HCT116 (cell line): ENCODE measurements around the gene NLGN2. TPM values are rescaled to one million over a fixed set of nuclear protein-coding genes. Genes with fewer than 3 reads are reported as not detected.

Experiments
- ATAC-seq: fragments of 200-7000 bp; cut with Tn5 transposase; 2 replicates; pipeline ENCODE4 v1.9.1; 2020; ENCODE audit warnings: mild to moderate bottlenecking, moderate library complexity
- BruUV-seq: library from RNA; stranded (reverse); fragments of 400-500 nt; replicated peaks from 2 replicates; lab custom pipeline; 2021; lab: Mats Ljungman, UMichigan
- CTCF ChIA-PET: fragments of 300-600 bp; sonication (Branson Sonifier 250); formaldehyde crosslinking; loops from one replicate; lab custom pipeline; 2021; ENCODE audit warnings: antibody characterized with exemption; lab: Charles Lee
- POLR2A ChIA-PET: fragments of 300-600, 350-600 bp; sonication (Branson Sonifier 250); formaldehyde crosslinking; loops from one replicate; lab custom pipeline; 2021; ENCODE audit warnings: antibody characterized with exemption; lab: Charles Lee
- RAD21 ChIA-PET, 2 experiments: fragments of 300-600 bp; sonication (Branson Sonifier 250); formaldehyde crosslinking; loops; one replicate each; lab custom pipeline; 2023; ENCODE audit warnings: low total read pairs in 2 of 2; ENCODE audit not compliant: uncharacterized antibody in 2 of 2, unreplicated experiment in 2 of 2, low non-redundant PET in 1 of 2; lab: Charles Lee
- DNase-seq: peaks from one replicate; pipeline ENCODE4 v3.0.0-alpha.2; 2010; ENCODE audit warnings: low read depth, low spot score
- H2AFZ ChIP-seq: fragments of 200-600 bp; shearing (Covaris generic), sonication (generic); 2 replicates; pipeline ENCODE4 v1.6.1; 2017; ENCODE audit warnings: low read depth, mixed run types, mixed read lengths, antibody characterized with exemption, low read length; ENCODE audit not compliant: poor library complexity, severe bottlenecking
- H3K27ac ChIP-seq: 2 replicates; pipeline ENCODE4 v1.5.1; 2012; ENCODE audit warnings: low read depth, low read length
- H3K27me3 ChIP-seq: fragments of 200-600 bp; sonication (generic); 2 replicates; pipeline ENCODE4 v1.6.1; 2016; ENCODE audit warnings: mixed run types, low read length, mixed read lengths; ENCODE audit not compliant: insufficient read depth
- H3K36me3 ChIP-seq, 2 experiments: fragments of 200-500 bp in 1 of 2; fragments of 200-600 bp in 1 of 2; sonication (Bioruptor generic) in 1 of 2; sonication (generic) in 1 of 2; 2 replicates each; pipeline versions ENCODE4 v1.5.1 to v1.6.1; 2014 to 2016; ENCODE audit warnings: low read length in 2 of 2, inconsistent platforms in 1 of 2, mixed read lengths in 1 of 2, mixed run types in 1 of 2; ENCODE audit not compliant: insufficient read depth in 2 of 2, control insufficient read depth in 1 of 2
- H3K4me1 ChIP-seq, 2 experiments: fragments of 200-600 bp in 1 of 2; sonication (generic) in 1 of 2; 2 replicates each; pipeline versions ENCODE4 v1.5.1 to v1.6.1; 2012 to 2017; ENCODE audit warnings: low read length in 2 of 2, inconsistent platforms in 1 of 2, mild to moderate bottlenecking in 1 of 2, mixed read lengths in 1 of 2, mixed run types in 1 of 2, moderate library complexity in 1 of 2; ENCODE audit not compliant: insufficient read depth in 2 of 2, control insufficient read depth in 1 of 2
- H3K4me2 ChIP-seq: fragments of 200-600 bp; sonication (generic); 2 replicates; pipeline ENCODE4 v1.6.1; 2017; ENCODE audit warnings: mixed run types, low read length, mixed read lengths
- H3K4me3 ChIP-seq, 2 experiments: fragments of 200-600 bp in 1 of 2; sonication (generic) in 1 of 2; replicated peaks in 1 of 2; 2 replicates each; pipeline ENCODE4 v1.5.1; 2011 to 2016; ENCODE audit warnings: low read length in 2 of 2, control low read depth in 1 of 2, low read depth in 1 of 2, mild to moderate bottlenecking in 1 of 2, mixed read lengths in 1 of 2, mixed run types in 1 of 2
- H3K79me2 ChIP-seq: fragments of 200-600 bp; sonication (generic); 2 replicates; pipeline ENCODE4 v1.6.1; 2017; ENCODE audit warnings: mild to moderate bottlenecking, mixed run types, low read length, moderate library complexity, mixed read lengths; ENCODE audit not compliant: insufficient read depth
- H3K9ac ChIP-seq: fragments of 200-600 bp; sonication (generic); 2 replicates; pipeline ENCODE4 v1.6.1; 2016; ENCODE audit warnings: low read length, mixed read lengths
- H3K9me2 ChIP-seq: fragments of 200-600 bp; sonication (generic), shearing (Covaris generic); 2 replicates; pipeline ENCODE4 v1.6.1; 2017; ENCODE audit warnings: mixed run types, mild to moderate bottlenecking, moderate library complexity; ENCODE audit not compliant: insufficient read depth
- H3K9me3 ChIP-seq, 2 experiments: fragments of 200-500 bp in 1 of 2; fragments of 200-600 bp in 1 of 2; sonication (Bioruptor generic) in 1 of 2; sonication (generic) in 1 of 2; 2 replicates each; pipeline ENCODE4 v1.6.1; 2014 to 2017; ENCODE audit warnings: low read length in 2 of 2, mixed read lengths in 2 of 2, inconsistent platforms in 1 of 2, low read depth in 1 of 2, mild to moderate bottlenecking in 1 of 2, mixed run types in 1 of 2, moderate library complexity in 1 of 2; ENCODE audit not compliant: control insufficient read depth in 1 of 2, insufficient read depth in 1 of 2
- H4K20me1 ChIP-seq: fragments of 200-600 bp; sonication (generic), shearing (Covaris generic); 2 replicates; pipeline ENCODE4 v1.6.1; 2017; ENCODE audit warnings: mixed run types, mild to moderate bottlenecking, moderate library complexity; ENCODE audit not compliant: insufficient read depth
- CBX3 ChIP-seq: IDR thresholded peaks from 2 replicates; pipeline ENCODE4 v1.6.1; 2012; ENCODE audit warnings: low read depth
- CEBPB ChIP-seq: IDR thresholded peaks from 2 replicates; pipeline ENCODE4 v1.6.1; 2012; ENCODE audit warnings: low read depth
- CTCF ChIP-seq, 3 experiments: fragments of 200-600 bp in 1 of 3; sonication (generic) in 1 of 3; IDR thresholded peaks in 2 of 3; conservative IDR thresholded peaks in 1 of 3; 2 replicates each; pipeline ENCODE4 v1.5.1; 2012 to 2017; ENCODE audit warnings: low read depth in 2 of 3, low read length in 2 of 3, antibody characterized with exemption in 1 of 3, borderline replicate concordance in 1 of 3, control low read depth in 1 of 3, mild to moderate bottlenecking in 1 of 3, mixed read lengths in 1 of 3, mixed run types in 1 of 3, moderate library complexity in 1 of 3; ENCODE audit not compliant: insufficient read depth in 1 of 3
- ELF1 ChIP-seq: IDR thresholded peaks from 2 replicates; pipeline ENCODE4 v1.6.1; 2012; ENCODE audit warnings: low read depth, borderline replicate concordance
- EZH2 ChIP-seq: fragments of 200-600 bp; sonication (generic); IDR thresholded peaks from 2 replicates; pipeline ENCODE4 v1.6.1; 2017; ENCODE audit warnings: antibody characterized with exemption, mixed run types
- FOSL1 ChIP-seq: IDR thresholded peaks from 2 replicates; pipeline ENCODE4 v1.6.1; 2012; ENCODE audit warnings: low read depth
- JUND ChIP-seq: IDR thresholded peaks from 2 replicates; pipeline ENCODE4 v1.6.1; 2012
- POLR2A ChIP-seq: IDR thresholded peaks from 2 replicates; pipeline ENCODE4 v1.7.0; 2011; ENCODE audit warnings: borderline replicate concordance; ENCODE audit not compliant: insufficient read depth, insufficient read length; ENCODE audit errors: extremely low read depth
- POLR2AphosphoS5 ChIP-seq: IDR thresholded peaks from 2 replicates; pipeline ENCODE4 v1.6.1; 2011; ENCODE audit warnings: mild to moderate bottlenecking, low read depth, low read length, moderate library complexity
- YY1 ChIP-seq: IDR thresholded peaks from 2 replicates; pipeline ENCODE4 v1.6.1; 2011; ENCODE audit warnings: low read length, low read depth, moderate library complexity, mild to moderate bottlenecking; ENCODE audit not compliant: insufficient replicate concordance; ENCODE audit errors: extremely low read depth
- ZFX ChIP-seq: fragments of 450-650 bp; IDR thresholded peaks from 2 replicates; pipeline ENCODE4 v1.6.1; 2017
- intact Hi-C: fragments of 100-400 bp; cut with micrococcal nuclease; formaldehyde crosslinking; loops from 2 replicates; pipeline ENCODE4 v1.10.0; 2022
- total RNA-seq: library from RNA; stranded (reverse); gene quantifications from one replicate; pipeline ENCODE4 v1.2.1, GENCODE V29; 2021; ENCODE audit not compliant: unreplicated experiment
- TF ChIP-seq, protein P1 (sequence below): IDR thresholded peaks from 2 replicates; pipeline ENCODE4 v1.6.1; 2012
- TF ChIP-seq, protein P2 (sequence below): IDR thresholded peaks from 2 replicates; pipeline ENCODE4 v1.6.1; 2012; ENCODE audit warnings: low read depth

NLGN2 gene
- total RNA-seq, 1 experiment from 2014 or later, result 60.5 TPM

- DNase-seq, result no peak
- Histone ChIP-seq H3K4me1 (peaks cover 29 to 50% of the 10 kb centered on the region in 2 experiments), H3K27ac (no peak overlapping the region), H4K20me1 (no peaks in the 10 kb centered on the region), H3K9ac (no peak overlapping the region), H3K27me3 (no peaks in the 10 kb centered on the region), H3K9me2 (no peaks in the 10 kb centered on the region), H3K36me3 (no peaks in the 10 kb centered on the region), H3K79me2 (peaks cover 7% of the 10 kb centered on the region), H2AFZ (no peak overlapping the region), H3K9me3 (no peaks in the 10 kb centered on the region), H3K4me3 (no peak overlapping the region), H3K4me2 (no peak overlapping the region)
- intact Hi-C loops, result no loop called here
- no peak for ATAC-seq
- ChIA-PET POLR2A (interaction anchor here (1.3 kb wide), 1 partner anchor 18 kb away, joined by 3 read pairs; no protein-coding TSS in a partner anchor), RAD21 (no interaction called here), CTCF (no interaction called here)
- TF ChIP-seq ZFX (no peak), POLR2AphosphoS5 (no peak), EZH2 (no peak), CEBPB (no peak), ELF1 (no peak), FOSL1 (no peak), CBX3 (no peak), POLR2A (no peak), JUND (no peak), CTCF (IDR thresholded peaks at IDR 0.05 in 2 of 3, conservative IDR thresholded peaks at IDR 0.05 in 1 of 3; ENCODE audit: borderline replicate concordance in 1 of 3, insufficient read depth in 1 of 3, low read depth in 2 of 3, low read length in 2 of 3) (no peak), YY1 (no peak)
- TF ChIP-seq, protein P1, sequence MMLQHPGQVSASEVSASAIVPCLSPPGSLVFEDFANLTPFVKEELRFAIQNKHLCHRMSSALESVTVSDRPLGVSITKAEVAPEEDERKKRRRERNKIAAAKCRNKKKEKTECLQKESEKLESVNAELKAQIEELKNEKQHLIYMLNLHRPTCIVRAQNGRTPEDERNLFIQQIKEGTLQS, result no peak
- TF ChIP-seq, protein P2, sequence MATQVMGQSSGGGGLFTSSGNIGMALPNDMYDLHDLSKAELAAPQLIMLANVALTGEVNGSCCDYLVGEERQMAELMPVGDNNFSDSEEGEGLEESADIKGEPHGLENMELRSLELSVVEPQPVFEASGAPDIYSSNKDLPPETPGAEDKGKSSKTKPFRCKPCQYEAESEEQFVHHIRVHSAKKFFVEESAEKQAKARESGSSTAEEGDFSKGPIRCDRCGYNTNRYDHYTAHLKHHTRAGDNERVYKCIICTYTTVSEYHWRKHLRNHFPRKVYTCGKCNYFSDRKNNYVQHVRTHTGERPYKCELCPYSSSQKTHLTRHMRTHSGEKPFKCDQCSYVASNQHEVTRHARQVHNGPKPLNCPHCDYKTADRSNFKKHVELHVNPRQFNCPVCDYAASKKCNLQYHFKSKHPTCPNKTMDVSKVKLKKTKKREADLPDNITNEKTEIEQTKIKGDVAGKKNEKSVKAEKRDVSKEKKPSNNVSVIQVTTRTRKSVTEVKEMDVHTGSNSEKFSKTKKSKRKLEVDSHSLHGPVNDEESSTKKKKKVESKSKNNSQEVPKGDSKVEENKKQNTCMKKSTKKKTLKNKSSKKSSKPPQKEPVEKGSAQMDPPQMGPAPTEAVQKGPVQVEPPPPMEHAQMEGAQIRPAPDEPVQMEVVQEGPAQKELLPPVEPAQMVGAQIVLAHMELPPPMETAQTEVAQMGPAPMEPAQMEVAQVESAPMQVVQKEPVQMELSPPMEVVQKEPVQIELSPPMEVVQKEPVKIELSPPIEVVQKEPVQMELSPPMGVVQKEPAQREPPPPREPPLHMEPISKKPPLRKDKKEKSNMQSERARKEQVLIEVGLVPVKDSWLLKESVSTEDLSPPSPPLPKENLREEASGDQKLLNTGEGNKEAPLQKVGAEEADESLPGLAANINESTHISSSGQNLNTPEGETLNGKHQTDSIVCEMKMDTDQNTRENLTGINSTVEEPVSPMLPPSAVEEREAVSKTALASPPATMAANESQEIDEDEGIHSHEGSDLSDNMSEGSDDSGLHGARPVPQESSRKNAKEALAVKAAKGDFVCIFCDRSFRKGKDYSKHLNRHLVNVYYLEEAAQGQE, result no peak
- BruUV-seq, result no TSS peak
Observed at GRCh38 chr17:7398612-7399011, 9.0 kb upstream of the NLGN2 start.
